Left lobe of liver (tissue), 2 donors: ENCODE results near the gene TBC1D8. TPM values are rescaled to one million over a fixed set of nuclear protein-coding genes. Genes with fewer than 3 reads are reported as not detected.

ENCODE experiments used
- ATAC-seq: fragments of 200-7000 bp; cut with Tn5 transposase; one replicate; pipeline ENCODE4 v1.9.1; 2020; ENCODE audit warnings: mild to moderate bottlenecking, moderate library complexity
- DNase-seq: peaks from one replicate; pipeline ENCODE4 v3.0.0-alpha.2; 2020; ENCODE audit warnings: low spot score
- total RNA-seq: library from RNA; stranded (reverse); gene quantifications from one replicate; pipeline ENCODE4 v1.2.1, GENCODE V29; 2021
- donor health status: DM: no; HTN: no; CAD: no; lungs with moderate emphysema.
- donor health status: DM: no; HTN: yes; CAD: no.

Gene TBC1D8
- total RNA-seq, 1 donor from 2014 or later, result 23.7 TPM

GRCh38 chr2:101140237-101140636 is 10.9 kb downstream of the TBC1D8 start:
- ATAC-seq (no peak), DNase-seq (no peak)

- DNase-seq (no peak), ATAC-seq (no peak)
Measured at GRCh38 chr2:101139495-101139894, 11.7 kb downstream of the TBC1D8 start.

- DNase-seq (peak; percentile 70), ATAC-seq (peak; percentile 85)
Measured at GRCh38 chr2:101135412-101136296, 15.5 kb downstream of the TBC1D8 start.

- ATAC-seq (no peak), DNase-seq (no peak)
Measured at GRCh38 chr2:101133492-101134100, 17.6 kb downstream of the TBC1D8 start.

- ATAC-seq (no peak), DNase-seq (no peak)
Measured at GRCh38 chr2:101132202-101132601, 19.0 kb downstream of the TBC1D8 start.

- DNase-seq, result no peak
- no peak for ATAC-seq
Measured at GRCh38 chr2:101130081-101130480, 21.1 kb downstream of the TBC1D8 start.

GRCh38 chr2:101127319-101128056 is 23.7 kb downstream of the TBC1D8 start:
- ATAC-seq (no peak), DNase-seq (no peak)

- ATAC-seq (no peak), DNase-seq (no peak)
Measured at GRCh38 chr2:101125808-101126207, 25.4 kb downstream of the TBC1D8 start.

GRCh38 chr2:101125374-101125773 is 25.8 kb downstream of the TBC1D8 start:
- ATAC-seq, result no peak
- no peak for DNase-seq

- peak; percentile 71 for ATAC-seq
- peak; percentile 82 for DNase-seq
Measured at GRCh38 chr2:101124643-101125366, 26.4 kb downstream of the TBC1D8 start.

GRCh38 chr2:101123795-101124471 is 27.2 kb downstream of the TBC1D8 start:
- ATAC-seq (no peak), DNase-seq (no peak)

GRCh38 chr2:101121174-101121573 is 30.0 kb downstream of the TBC1D8 start:
- ATAC-seq, result peak; percentile 1

GRCh38 chr2:101120124-101120996 is 30.8 kb downstream of the TBC1D8 start:
- DNase-seq (peak; percentile 97), ATAC-seq (peak; percentile 71)

More at GRCh38 chr2:101121174-101121573, 30.0 kb downstream of the TBC1D8 start:
- no peak for DNase-seq

GRCh38 chr2:101119431-101119830 is 31.8 kb downstream of the TBC1D8 start:
- DNase-seq (peak; percentile 61), ATAC-seq (no peak)

- DNase-seq (peak; percentile 93), ATAC-seq (peak; percentile 76)
Measured at GRCh38 chr2:101116841-101117552, 34.2 kb downstream of the TBC1D8 start.

GRCh38 chr2:101116348-101116747 is 34.8 kb downstream of the TBC1D8 start:
- DNase-seq (no peak), ATAC-seq (no peak)

GRCh38 chr2:101115664-101116063 is 35.5 kb downstream of the TBC1D8 start:
- no peak for DNase-seq
- ATAC-seq, result no peak

- peak; percentile 6 for ATAC-seq
- DNase-seq, result no peak
Measured at GRCh38 chr2:101114815-101115214, 36.4 kb downstream of the TBC1D8 start.
